ENCODE results near the gene TMEM266.

DNA sequence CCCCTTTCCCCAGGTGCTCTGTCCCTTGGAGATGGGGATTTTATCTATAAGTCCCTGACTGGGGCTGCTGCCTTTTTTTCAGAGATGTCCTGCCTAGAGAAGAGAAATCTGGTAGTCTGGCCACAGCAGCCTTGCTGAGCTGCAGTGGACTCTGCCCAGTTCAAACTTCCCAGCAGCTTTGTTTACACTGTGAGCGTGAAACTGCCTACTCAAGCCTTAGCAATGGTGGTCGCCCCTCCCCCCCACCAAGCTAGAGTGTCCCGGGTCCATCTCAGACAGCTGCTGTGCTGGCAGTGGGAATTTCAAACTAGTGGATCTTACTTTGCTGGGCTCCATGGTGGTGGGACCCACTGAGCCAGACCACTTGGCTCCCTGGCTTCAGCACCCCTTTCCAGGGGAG lies 38.9 kb downstream of the TMEM266 start:
- TF ChIP-seq, protein P1, sequence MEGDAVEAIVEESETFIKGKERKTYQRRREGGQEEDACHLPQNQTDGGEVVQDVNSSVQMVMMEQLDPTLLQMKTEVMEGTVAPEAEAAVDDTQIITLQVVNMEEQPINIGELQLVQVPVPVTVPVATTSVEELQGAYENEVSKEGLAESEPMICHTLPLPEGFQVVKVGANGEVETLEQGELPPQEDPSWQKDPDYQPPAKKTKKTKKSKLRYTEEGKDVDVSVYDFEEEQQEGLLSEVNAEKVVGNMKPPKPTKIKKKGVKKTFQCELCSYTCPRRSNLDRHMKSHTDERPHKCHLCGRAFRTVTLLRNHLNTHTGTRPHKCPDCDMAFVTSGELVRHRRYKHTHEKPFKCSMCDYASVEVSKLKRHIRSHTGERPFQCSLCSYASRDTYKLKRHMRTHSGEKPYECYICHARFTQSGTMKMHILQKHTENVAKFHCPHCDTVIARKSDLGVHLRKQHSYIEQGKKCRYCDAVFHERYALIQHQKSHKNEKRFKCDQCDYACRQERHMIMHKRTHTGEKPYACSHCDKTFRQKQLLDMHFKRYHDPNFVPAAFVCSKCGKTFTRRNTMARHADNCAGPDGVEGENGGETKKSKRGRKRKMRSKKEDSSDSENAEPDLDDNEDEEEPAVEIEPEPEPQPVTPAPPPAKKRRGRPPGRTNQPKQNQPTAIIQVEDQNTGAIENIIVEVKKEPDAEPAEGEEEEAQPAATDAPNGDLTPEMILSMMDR (IDR thresholded peaks at IDR 0.05): no peak
- no peak for TF ChIP-seq POLR2AphosphoS5 (IDR thresholded peaks at IDR 0.05)
- no peak for TF ChIP-seq EP300 (IDR thresholded peaks at IDR 0.05)
- TF ChIP-seq POLR2A (IDR thresholded peaks at IDR 0.05): no peak

Data from upper lobe of left lung (tissue), 4 donors.